Effector memory CD4-positive, alpha-beta T cell (primary cell): ENCODE results near the gene EPYC.

Experiments
- DNase-seq, 3 donors: peaks; one replicate each; pipeline ENCODE4 v3.0.0-alpha.2; 2020
- H3K27ac ChIP-seq: 2 replicates; pipeline ENCODE4 v1.7.0; 2013; ENCODE audit warnings: mild to moderate bottlenecking, low read length, moderate library complexity; ENCODE audit not compliant: insufficient read depth, poor library complexity, severe bottlenecking
- H3K27me3 ChIP-seq: replicated peaks from 2 replicates; pipeline ENCODE4 v1.7.0; 2013; ENCODE audit warnings: mild to moderate bottlenecking, low read length; ENCODE audit not compliant: insufficient read depth, control insufficient read depth, poor library complexity, severe bottlenecking
- H3K36me3 ChIP-seq: 2 replicates; pipeline ENCODE4 v1.7.0; 2013; ENCODE audit warnings: mild to moderate bottlenecking, low read length, moderate library complexity; ENCODE audit not compliant: control insufficient read depth, insufficient read depth
- H3K4me1 ChIP-seq: 2 replicates; pipeline ENCODE4 v1.7.0; 2013; ENCODE audit warnings: low read length, mild to moderate bottlenecking; ENCODE audit not compliant: control insufficient read depth, insufficient read depth, poor library complexity, severe bottlenecking
- H3K4me3 ChIP-seq: 2 replicates; pipeline ENCODE4 v1.7.0; 2013; ENCODE audit warnings: low read length, low read depth, mild to moderate bottlenecking; ENCODE audit not compliant: insufficient read depth, poor library complexity, severe bottlenecking
- H3K9me3 ChIP-seq: 2 replicates; pipeline ENCODE4 v1.7.0; 2013; ENCODE audit warnings: mild to moderate bottlenecking, low read length, moderate library complexity; ENCODE audit not compliant: control insufficient read depth
- total RNA-seq, 3 donors: gene quantifications; one replicate each; lab custom pipeline; 2026; lab: John Stamatoyannopoulos, UW

The EPYC gene
- 0 reads per million in 3 donors for total RNA-seq

GRCh38 chr12:91004872-91005271 lies at the start of gene EPYC:
Gene EPYC (minus strand): TSS chr12:91004972. CDS start chr12:91002565, 2,407 bp downstream.
- DNase-seq: no peak
- no peaks in the 10 kb centered on the region for H3K9me3 ChIP-seq
- H3K27me3 ChIP-seq: no peaks in the 10 kb centered on the region
- no peak within 1 kb of the TSS for H3K4me3 ChIP-seq
- no peaks in the 10 kb centered on the region for H3K36me3 ChIP-seq
- no peaks in the 10 kb centered on the region for H3K4me1 ChIP-seq
- H3K27ac ChIP-seq: no peak within 1 kb of the TSS

GRCh38 chr12:91053951-91054715 lies 49.4 kb upstream of the EPYC start:
- no peak for DNase-seq
- Histone ChIP-seq H3K9me3 (no peaks in the 10 kb centered on the region), H3K27ac (no peak overlapping the region), H3K27me3 (no peaks in the 10 kb centered on the region), H3K4me3 (no peak overlapping the region), H3K36me3 (no peaks in the 10 kb centered on the region), H3K4me1 (no peaks in the 10 kb centered on the region)

- Histone ChIP-seq H3K4me3 (no peak overlapping the region), H3K4me1 (no peaks in the 10 kb centered on the region), H3K27me3 (no peaks in the 10 kb centered on the region), H3K9me3 (no peaks in the 10 kb centered on the region), H3K36me3 (no peaks in the 10 kb centered on the region), H3K27ac (no peak overlapping the region)
- no peak for DNase-seq
Observed at GRCh38 chr12:91052026-91052425, 47.3 kb upstream of the EPYC start.

GRCh38 chr12:91044586-91044985 lies 39.8 kb upstream of the EPYC start:
- Histone ChIP-seq H3K27ac (no peak overlapping the region), H3K4me3 (no peak overlapping the region), H3K4me1 (no peaks in the 10 kb centered on the region), H3K9me3 (no peaks in the 10 kb centered on the region), H3K36me3 (no peaks in the 10 kb centered on the region), H3K27me3 (no peaks in the 10 kb centered on the region)
- DNase-seq: no peak

- DNase-seq: no peak
- Histone ChIP-seq H3K27ac (no peak overlapping the region), H3K4me3 (no peak overlapping the region), H3K36me3 (no peaks in the 10 kb centered on the region), H3K9me3 (no peaks in the 10 kb centered on the region), H3K27me3 (no peaks in the 10 kb centered on the region), H3K4me1 (no peaks in the 10 kb centered on the region)
Observed at GRCh38 chr12:91043408-91043807, 38.6 kb upstream of the EPYC start.

- Histone ChIP-seq H3K9me3 (no peaks in the 10 kb centered on the region), H3K27me3 (no peaks in the 10 kb centered on the region), H3K27ac (no peak overlapping the region), H3K4me3 (no peak overlapping the region), H3K4me1 (no peaks in the 10 kb centered on the region), H3K36me3 (no peaks in the 10 kb centered on the region)
- no peak for DNase-seq
Observed at GRCh38 chr12:91040096-91040755, 35.5 kb upstream of the EPYC start.

GRCh38 chr12:91037276-91037675 lies 32.5 kb upstream of the EPYC start:
- H3K36me3 ChIP-seq: no peaks in the 10 kb centered on the region
- no peak for DNase-seq
- no peak overlapping the region for H3K27ac ChIP-seq

GRCh38 chr12:91033251-91033650 lies 28.5 kb upstream of the EPYC start:
- Histone ChIP-seq H3K36me3 (no peaks in the 10 kb centered on the region), H3K27ac (no peak overlapping the region), H3K4me3 (no peak overlapping the region), H3K4me1 (no peaks in the 10 kb centered on the region), H3K9me3 (no peaks in the 10 kb centered on the region), H3K27me3 (no peaks in the 10 kb centered on the region)
- no peak for DNase-seq

More at GRCh38 chr12:91037276-91037675, 32.5 kb upstream of the EPYC start:
- no peaks in the 10 kb centered on the region for H3K27me3 ChIP-seq
- H3K4me3 ChIP-seq: no peak overlapping the region
- H3K9me3 ChIP-seq: no peaks in the 10 kb centered on the region
- no peaks in the 10 kb centered on the region for H3K4me1 ChIP-seq

- Histone ChIP-seq H3K9me3 (no peaks in the 10 kb centered on the region), H3K4me3 (no peak overlapping the region), H3K36me3 (no peaks in the 10 kb centered on the region), H3K4me1 (no peaks in the 10 kb centered on the region), H3K27me3 (no peaks in the 10 kb centered on the region), H3K27ac (no peak overlapping the region)
- no peak for DNase-seq
Observed at GRCh38 chr12:91023326-91024004, 18.7 kb upstream of the EPYC start.

GRCh38 chr12:91021076-91021475 lies 16.3 kb upstream of the EPYC start:
- DNase-seq: no peak
- no peaks in the 10 kb centered on the region for H3K9me3 ChIP-seq
- H3K27me3 ChIP-seq: no peaks in the 10 kb centered on the region
- H3K36me3 ChIP-seq: no peaks in the 10 kb centered on the region
- no peak overlapping the region for H3K4me3 ChIP-seq
- H3K27ac ChIP-seq: no peak overlapping the region
- H3K4me1 ChIP-seq: no peaks in the 10 kb centered on the region
